ELF-1 (cell line): ENCODE results near the gene ZNF33A.
"Not testable (repeated sequence)": the region's sequence is repeated elsewhere in the genome, so short reads cannot be mapped to it uniquely, and the experiment has no call there.

ENCODE experiments used
- DNase-seq: peaks from one replicate; pipeline ENCODE4 v3.0.0-alpha.2; 2016; ENCODE audit warnings: low read depth, low spot score

Gene ZNF33A

GRCh38 chr10:38045129-38045528 is 34.7 kb downstream of the ZNF33A start:
- DNase-seq: no peak

DNA sequence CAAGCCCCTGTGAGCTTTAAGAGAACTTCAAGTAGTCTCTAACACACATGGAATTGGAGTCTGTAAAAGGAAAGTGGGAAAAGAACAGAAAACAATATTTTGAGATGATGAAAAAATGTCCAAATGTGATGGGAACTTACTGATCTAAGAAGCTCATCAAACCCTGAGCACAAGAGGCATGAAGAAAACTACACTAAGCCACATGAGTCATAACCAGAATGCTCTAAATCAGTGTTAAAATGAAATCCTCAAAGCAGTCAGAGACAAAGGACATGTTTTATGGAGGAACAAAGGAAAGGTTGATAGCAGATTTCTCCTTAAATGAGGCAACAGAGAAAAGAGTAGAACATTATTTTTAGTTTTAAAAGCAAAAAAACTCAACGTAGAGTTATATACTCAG is 37.2 kb downstream of the ZNF33A start:
- no peak for DNase-seq

GRCh38 chr10:38050212-38050611 is 39.7 kb downstream of the ZNF33A start:
- DNase-seq: no peak

GRCh38 chr10:38054361-38054797 is 43.9 kb downstream of the ZNF33A start:
- no peak for DNase-seq

DNA sequence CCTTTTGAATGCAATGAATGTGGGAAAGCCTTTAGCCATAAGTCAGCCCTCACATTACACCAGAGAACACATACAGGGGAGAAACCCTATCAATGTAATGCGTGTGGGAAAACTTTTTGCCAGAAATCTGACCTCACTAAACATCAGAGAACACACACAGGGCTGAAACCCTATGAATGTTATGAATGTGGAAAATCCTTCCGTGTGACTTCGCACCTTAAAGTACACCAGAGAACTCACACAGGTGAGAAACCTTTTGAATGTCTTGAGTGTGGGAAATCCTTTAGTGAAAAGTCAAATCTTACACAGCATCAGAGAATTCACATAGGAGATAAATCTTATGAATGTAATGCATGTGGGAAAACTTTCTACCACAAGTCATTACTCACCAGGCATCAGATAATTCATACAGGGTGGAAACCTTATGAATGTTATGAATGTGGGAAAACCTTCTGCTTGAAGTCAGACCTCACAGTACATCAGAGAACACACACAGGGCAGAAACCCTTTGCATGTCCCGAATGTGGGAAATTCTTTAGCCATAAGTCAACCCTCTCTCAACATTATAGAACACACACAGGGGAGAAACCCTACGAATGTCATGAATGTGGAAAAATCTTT is 44.9 kb downstream of the ZNF33A start:
- DNase-seq: not testable (repeated sequence)

DNA sequence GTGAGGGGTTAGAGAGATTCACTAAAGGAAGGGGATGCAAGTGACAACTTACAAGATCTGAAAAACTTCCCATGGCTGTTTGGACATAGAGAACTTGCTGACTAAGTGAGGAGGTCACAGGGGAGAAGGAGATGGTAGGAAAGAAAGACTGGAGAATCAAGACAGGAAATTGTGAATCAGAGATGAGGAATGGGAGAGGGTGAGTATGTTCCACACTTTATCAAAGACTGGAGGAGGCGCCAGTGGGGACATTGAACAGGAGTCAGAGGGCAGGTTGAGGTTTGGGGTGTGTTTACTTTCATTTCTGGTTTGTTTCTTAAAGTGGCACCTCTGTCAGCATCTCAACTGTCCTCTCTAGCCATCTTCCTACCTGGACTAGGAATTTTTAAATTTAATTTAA is 59.2 kb downstream of the ZNF33A start:
- DNase-seq: not testable (repeated sequence)

DNA sequence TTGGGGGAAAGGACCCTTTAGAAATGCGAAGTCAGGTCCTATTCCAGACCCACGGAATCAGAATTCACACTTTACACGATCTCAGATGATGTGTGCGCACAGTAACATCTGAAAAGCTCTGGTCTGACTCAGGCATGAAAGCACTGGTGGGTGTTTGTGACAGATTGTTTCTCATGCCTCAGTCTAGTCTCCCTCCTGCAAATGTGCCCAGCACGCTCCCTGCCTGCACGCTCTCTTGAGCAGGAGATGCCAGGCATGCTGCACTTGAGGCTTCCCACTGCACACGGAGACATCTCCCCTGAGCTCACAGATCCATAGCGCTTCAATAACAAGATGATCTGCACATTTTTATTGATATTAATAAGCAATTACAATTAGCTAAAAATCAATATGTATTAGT is 60.0 kb downstream of the ZNF33A start:
- no peak for DNase-seq

DNA sequence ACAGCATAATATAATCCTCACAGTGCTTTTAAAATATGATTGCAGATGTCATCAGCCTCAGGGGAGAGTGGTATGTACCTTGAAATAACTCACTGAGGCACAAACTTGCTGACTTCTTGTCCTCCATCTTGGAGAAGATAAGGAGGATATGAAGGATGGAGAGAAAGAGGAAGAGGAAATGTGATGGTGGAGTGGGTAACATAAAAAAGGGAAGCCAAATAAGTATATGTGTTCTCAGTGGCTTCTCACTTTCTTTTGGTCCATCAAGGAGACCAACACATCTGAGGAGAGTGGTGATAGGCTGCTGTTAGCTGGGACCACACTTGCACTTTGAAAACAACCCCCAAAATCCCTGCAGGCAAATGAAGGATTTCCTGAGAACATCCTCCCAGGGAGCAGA is 62.1 kb downstream of the ZNF33A start:
- no peak for DNase-seq

DNA sequence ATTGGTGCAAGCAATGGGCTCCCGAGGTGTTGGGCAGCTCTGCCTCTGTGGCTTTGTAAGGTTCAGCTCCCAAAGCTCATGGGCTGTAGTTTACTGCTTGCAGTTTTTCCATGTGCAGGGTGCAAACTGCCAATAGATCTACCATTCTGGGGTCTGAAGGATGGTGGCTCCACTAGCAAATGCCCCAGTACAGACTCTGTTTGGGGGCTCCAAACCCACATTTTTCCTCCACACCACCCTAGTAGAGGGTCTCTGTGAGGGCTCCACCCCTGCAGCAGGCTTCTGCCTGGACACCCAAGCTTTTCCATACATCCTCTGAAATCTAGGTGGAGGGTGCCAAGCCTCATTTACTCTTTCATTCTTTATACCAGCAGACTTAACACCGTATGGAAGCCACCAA is 66.2 kb downstream of the ZNF33A start:
- DNase-seq: no peak

- DNase-seq: not testable (repeated sequence)
Observed at GRCh38 chr10:38093318-38093717, 82.8 kb downstream of the ZNF33A start.

GRCh38 chr10:38093816-38094157 is 83.3 kb downstream of the ZNF33A start:
- no peak for DNase-seq

DNA sequence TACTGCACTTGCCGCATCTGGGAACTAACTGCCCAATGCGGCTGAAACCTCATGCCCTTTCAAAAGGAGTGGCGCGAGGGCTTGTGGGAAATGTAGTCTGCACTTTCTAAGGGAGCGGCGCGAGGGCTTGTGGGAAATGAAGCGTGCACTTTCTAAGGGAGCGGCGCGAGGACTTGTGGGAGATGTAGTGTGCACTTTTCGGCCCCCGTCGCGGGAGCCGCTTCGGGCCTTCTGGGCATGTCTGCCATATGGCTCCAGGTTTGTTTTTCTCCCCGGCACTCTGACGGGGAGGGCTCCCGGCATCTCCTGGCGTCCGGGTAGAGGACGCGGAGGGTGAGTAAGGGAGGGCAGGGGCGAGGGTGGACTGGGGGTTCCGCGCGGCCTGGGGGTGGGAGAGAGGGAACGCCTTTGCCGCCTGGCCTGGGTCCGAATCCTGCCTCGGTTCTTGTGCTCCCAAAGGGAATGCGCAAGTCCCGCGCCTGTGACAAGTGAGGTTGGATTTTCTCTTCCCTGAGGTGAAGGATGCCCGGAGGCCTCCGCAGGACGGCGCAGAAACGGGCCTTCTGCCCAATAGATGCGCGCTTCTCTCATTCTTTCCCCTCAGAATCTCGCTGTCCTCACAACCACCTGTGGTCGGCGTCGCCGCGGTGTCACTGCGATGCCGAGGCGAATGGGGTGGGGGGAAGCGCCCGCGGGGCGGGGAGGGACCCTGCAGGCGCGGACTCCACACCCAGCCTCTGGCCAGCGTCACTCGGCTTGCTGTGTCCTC is 83.9 kb downstream of the ZNF33A start, which contains the start of gene ZNF37A:
TSS of gene ZNF37A (plus strand) at position 180 of the 769 bp plus-strand sequence. CDS start 2,281 bp downstream, outside the sequence.
- peak; percentile 97 for DNase-seq

DNA sequence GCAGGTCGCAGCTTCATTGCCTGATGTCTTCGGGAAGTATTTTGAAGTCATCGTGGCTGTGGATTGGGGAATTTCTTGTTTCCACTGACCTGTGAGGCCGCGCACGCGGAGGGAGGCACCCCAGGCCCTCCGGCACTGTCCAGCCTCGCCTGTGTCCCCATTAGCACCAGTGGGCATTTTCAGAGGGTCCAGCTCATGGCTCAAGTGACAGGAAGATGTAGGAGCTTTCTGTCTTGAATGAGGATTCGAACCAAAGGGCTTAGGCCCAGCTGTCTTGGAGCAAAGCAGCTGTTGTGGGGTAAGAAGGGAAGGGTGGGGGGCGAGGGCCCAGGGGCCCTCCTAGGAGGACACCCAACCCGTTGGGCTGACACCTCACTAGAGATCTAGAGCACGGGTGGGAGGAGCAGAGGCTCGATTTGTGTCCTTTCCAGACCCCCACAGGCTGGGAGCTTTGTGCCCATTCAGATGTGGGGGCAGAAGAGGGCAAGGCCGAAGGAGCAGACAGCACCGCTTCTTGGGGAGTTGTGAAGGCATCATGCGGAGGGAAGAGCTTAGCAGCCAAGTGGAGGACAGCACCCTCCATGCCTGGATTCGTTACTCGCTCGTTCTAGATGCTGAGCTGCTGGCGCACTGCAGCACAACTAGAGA is 84.6 kb downstream of the ZNF33A start:
- DNase-seq: no peak

DNA sequence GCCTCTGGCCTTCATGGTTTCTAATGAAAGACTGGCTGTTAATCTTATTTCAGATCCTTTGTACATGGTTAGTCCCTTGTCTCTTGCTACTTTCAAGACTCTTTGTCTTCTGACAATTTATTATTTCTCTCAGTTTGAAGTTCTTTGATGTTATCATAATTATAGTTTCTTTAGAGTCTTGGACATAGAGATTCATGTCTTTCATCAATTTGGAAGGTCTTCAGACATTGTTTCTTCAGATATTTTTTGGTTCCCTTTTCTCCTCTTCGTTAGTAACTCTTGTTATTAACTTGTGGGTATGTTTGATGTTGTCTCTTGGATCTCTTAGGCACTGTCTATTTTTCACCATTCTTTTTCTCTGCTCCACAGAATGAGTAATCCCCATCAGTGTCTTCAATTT is 92.4 kb downstream of the ZNF33A start:
- DNase-seq: no peak

DNA sequence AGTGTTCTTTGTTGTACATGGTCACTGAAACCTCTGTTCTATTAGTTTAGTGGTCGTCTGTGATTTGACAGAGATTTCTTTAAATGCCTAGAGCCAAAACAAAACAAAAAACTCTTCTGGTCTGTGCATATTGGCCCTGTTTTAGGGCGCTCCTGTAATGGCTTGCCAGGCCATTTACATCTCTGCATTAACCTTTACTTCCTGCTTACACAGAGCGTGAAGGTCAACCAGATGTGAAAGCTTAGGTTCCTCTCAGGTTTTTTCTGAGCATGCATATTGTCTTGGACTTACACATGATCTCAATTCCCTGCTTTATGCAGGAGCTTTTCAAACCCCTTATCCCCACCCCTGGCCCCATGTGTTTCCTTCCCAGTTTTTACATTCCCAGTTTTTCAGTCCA is 93.3 kb downstream of the ZNF33A start:
- no peak for DNase-seq

- no peak for DNase-seq
Observed at GRCh38 chr10:38112159-38112558, 101.7 kb downstream of the ZNF33A start.
